Natural killer cell (primary cell): ENCODE results near the gene LRG1. TPM values are rescaled to one million over a fixed set of nuclear protein-coding genes. Genes with fewer than 3 reads are reported as not detected.
A peak's percentile ranks its signal among the peaks of the same experiment; 100 is the strongest.

Experiments
- ATAC-seq, 3 donors: fragments of 150-1000 bp in 2 of 3; fragments of 200-7000 bp in 1 of 3; cut with Tn5 transposase; 1 replicate in 1 of 3; 2 replicates in 2 of 3; pipeline ENCODE4 v1.10.0; 2021; ENCODE audit warnings: mild to moderate bottlenecking in 2 of 3, moderate library complexity in 2 of 3
- DNase-seq, 2 donors: peaks; one replicate each; pipeline versions ENCODE4 v3.0.0 to v3.0.0-alpha.2; 2013 to 2021; ENCODE audit warnings: mixed read lengths in 1 of 2
- H3K27ac ChIP-seq: one replicate; pipeline ENCODE4 v1.5.1; 2013; ENCODE audit warnings: mild to moderate bottlenecking, low read length
- H3K27me3 ChIP-seq: one replicate; pipeline ENCODE4 v1.6.1; 2013; ENCODE audit warnings: low read length; ENCODE audit not compliant: control insufficient read depth, insufficient read depth
- H3K36me3 ChIP-seq: one replicate; pipeline ENCODE4 v1.6.1; 2013; ENCODE audit warnings: low read length; ENCODE audit not compliant: control insufficient read depth, insufficient read depth
- H3K4me1 ChIP-seq: one replicate; pipeline ENCODE4 v1.6.1; 2013; ENCODE audit warnings: low read length; ENCODE audit not compliant: control insufficient read depth, insufficient read depth
- H3K4me3 ChIP-seq: one replicate; pipeline ENCODE4 v1.5.1; 2013; ENCODE audit warnings: low read length
- H3K9me3 ChIP-seq: one replicate; pipeline ENCODE4 v1.6.1; 2013; ENCODE audit warnings: low read length; ENCODE audit not compliant: control insufficient read depth, insufficient read depth
- H3K27ac Mint-ChIP-seq, 2 donors: one replicate each; pipeline ENCODE4 v1.8.0; 2022; ENCODE audit warnings: mild to moderate bottlenecking in 2 of 2, mixed read lengths in 2 of 2, moderate library complexity in 1 of 2
- H3K27me3 Mint-ChIP-seq, 2 donors: one replicate each; pipeline ENCODE4 v1.8.0; 2022; ENCODE audit warnings: low read depth in 2 of 2, mixed read lengths in 2 of 2
- H3K36me3 Mint-ChIP-seq: one replicate; pipeline ENCODE4 v1.8.0; 2022; ENCODE audit warnings: mixed read lengths
- H3K4me1 Mint-ChIP-seq, 2 donors: one replicate each; pipeline ENCODE4 v1.8.0; 2022; ENCODE audit warnings: mixed read lengths in 2 of 2
- H3K4me3 Mint-ChIP-seq: one replicate; pipeline ENCODE4 v1.8.0; 2022; ENCODE audit warnings: mild to moderate bottlenecking, moderate library complexity, mixed read lengths
- H3K9me3 Mint-ChIP-seq, 2 donors: one replicate each; pipeline ENCODE4 v1.8.0; 2022; ENCODE audit warnings: mixed read lengths in 2 of 2
- CTCF ChIP-seq: fragments of 200-600 bp; IDR thresholded peaks from one replicate; pipeline ENCODE4 v1.8.0; 2022; ENCODE audit warnings: antibody characterized with exemption
- whole genome bisulfite sequencing: methylation state at CpG from one replicate; pipeline ENCODE4 v1.1.7; 2013; ENCODE audit warnings: missing lambda C conversion rate; ENCODE audit not compliant: insufficient coverage; 5-methylcytosine and 5-hydroxymethylcytosine counted together
- intact Hi-C: fragments of 100-400 bp; cut with micrococcal nuclease; formaldehyde crosslinking; loops from one replicate; pipeline ENCODE4 v1.14.2; 2022
- total RNA-seq, 4 donors: library from RNA; stranded (reverse); fragments of 120-200 nt in 1 of 4; gene quantifications; one replicate each; pipeline versions ENCODE4 v1.2.3 to v1.2.4, GENCODE V29; 2013 to 2022

The LRG1 gene
- total RNA-seq, 3 donors from 2014 or later (not counting 1 experiment from before 2014, with no cell fraction given), result 1.8 TPM; not detected in 2

DNA sequence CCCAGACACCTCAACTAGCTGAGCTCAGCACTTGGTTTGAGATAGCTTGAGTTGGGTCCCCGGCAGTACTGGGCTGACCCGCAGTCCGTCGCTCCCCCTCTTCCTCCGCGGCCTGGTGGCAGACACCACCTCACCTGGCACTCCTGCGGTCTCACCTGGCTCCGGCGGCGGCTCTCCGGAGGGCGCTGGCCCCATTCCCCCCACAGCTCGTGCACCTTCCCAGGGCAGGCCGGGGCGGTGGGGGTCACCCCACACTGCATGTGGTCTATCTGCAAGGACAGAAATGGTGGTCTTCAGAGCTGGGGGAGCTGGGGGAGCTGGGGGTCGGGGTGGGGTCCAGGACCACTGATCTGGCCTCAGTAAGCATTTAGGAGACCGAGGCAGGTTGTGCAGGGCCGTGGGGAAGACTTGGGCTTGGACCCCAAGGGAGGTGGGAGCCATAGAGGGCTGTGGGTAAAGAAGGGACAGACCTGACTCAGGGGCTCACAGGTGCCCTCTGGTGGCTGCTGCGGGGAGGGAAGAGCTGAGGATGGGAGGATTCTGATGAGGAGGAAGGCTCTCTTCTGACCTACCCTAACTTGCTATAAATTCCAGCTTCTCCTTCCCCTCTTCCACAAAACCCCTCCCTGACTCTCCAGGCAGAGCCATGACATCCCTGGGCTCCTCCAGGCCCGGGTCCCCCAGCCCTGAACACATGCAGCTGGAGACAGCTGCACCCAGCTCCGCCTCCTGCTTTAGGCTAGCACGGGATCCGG, 14.9 kb downstream of the LRG1 start:
- 76% methylated on average over 22 of the region's 23 CpGs for WGBS
- no peak overlapping the region for H3K27ac ChIP-seq
- no peaks in the 10 kb centered on the region for H3K9me3 ChIP-seq
- H3K27ac Mint-ChIP-seq, result no peak overlapping the region
- H3K4me1 Mint-ChIP-seq, result no peaks in the 10 kb centered on the region
- peaks cover 0 to 8% of the 10 kb centered on the region in 2 donors for H3K27me3 Mint-ChIP-seq
- TF ChIP-seq CTCF, result peak; percentile 61
- H3K9me3 Mint-ChIP-seq, result no peaks in the 10 kb centered on the region
- intact Hi-C loops, result loop anchor here (10.0 kb wide), 1 partner anchor 260 kb away; no protein-coding TSS in a partner anchor
- H3K4me1 ChIP-seq, result no peaks in the 10 kb centered on the region
- H3K27me3 ChIP-seq, result no peaks in the 10 kb centered on the region
- ATAC-seq (peak; percentile 62 to 83 (median 82)), DNase-seq (peak; percentile 56 to 76)
- H3K36me3 Mint-ChIP-seq, result no peaks in the 10 kb centered on the region
- H3K4me3 Mint-ChIP-seq, result no peak overlapping the region
- H3K36me3 ChIP-seq, result no peaks in the 10 kb centered on the region
- H3K4me3 ChIP-seq, result no peak overlapping the region

DNA sequence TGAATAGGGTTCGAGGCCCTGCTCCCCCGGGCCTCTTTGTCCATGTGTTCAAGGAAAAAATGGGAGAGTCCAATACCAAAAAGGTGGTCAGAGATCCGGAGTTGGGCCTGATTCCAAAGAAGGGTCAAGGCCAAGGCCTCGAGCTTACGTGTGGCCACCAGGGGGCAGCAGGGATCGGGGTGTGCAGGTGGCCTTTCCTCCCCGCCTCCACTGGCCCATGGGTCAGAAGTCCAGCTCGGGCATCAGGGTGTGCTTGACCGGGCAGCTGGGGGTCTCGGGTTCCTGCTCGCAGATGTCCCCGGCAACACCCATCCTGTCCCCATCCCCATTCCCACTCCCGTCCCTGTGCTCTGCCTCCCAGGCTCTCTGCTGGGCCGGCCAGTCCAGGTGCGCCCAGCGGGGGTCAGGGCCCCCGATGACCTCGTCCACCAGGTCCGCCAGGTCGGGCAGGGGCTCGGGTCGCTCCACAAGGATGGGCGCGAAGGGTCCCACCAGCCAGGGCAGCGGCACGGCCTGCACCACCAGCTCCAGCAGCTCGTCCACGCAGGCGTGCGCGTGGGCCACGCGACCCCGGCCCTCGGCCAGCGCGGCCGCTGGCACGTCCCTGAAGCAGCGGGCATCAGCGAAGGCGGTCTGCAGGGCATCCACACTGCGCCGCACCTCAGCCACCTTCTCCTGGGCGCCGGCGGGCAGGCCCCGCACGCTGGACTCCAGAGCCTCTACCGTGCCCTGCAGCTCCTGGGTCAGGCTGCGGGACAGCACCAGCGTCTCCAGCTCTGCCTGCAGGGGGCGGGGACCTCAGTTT, 16.3 kb downstream of the LRG1 start:
- intact Hi-C loops, result loop anchor here (10.0 kb wide), 1 partner anchor 259 kb away; no protein-coding TSS in a partner anchor
- Histone ChIP-seq H3K27me3 (no peaks in the 10 kb centered on the region), H3K4me1 (no peaks in the 10 kb centered on the region), H3K9me3 (no peaks in the 10 kb centered on the region), H3K4me3 (no peak overlapping the region), H3K36me3 (no peaks in the 10 kb centered on the region), H3K27ac (no peak overlapping the region)
- H3K4me1 Mint-ChIP-seq, result no peaks in the 10 kb centered on the region
- no peaks in the 10 kb centered on the region for H3K36me3 Mint-ChIP-seq
- TF ChIP-seq CTCF, result peak; percentile 48
- H3K27me3 Mint-ChIP-seq, result peaks cover 0 to 7% of the 10 kb centered on the region in 2 donors
- H3K9me3 Mint-ChIP-seq, result no peaks in the 10 kb centered on the region
- WGBS, result 78% methylated on average over 53 of the region's 53 CpGs
- DNase-seq (peak in 1 of 2 donors; percentile 49), ATAC-seq (peak in 1 of 3 donors; percentile 49)
- no peak overlapping the region for H3K4me3 Mint-ChIP-seq
- H3K27ac Mint-ChIP-seq, result no peak overlapping the region

DNA sequence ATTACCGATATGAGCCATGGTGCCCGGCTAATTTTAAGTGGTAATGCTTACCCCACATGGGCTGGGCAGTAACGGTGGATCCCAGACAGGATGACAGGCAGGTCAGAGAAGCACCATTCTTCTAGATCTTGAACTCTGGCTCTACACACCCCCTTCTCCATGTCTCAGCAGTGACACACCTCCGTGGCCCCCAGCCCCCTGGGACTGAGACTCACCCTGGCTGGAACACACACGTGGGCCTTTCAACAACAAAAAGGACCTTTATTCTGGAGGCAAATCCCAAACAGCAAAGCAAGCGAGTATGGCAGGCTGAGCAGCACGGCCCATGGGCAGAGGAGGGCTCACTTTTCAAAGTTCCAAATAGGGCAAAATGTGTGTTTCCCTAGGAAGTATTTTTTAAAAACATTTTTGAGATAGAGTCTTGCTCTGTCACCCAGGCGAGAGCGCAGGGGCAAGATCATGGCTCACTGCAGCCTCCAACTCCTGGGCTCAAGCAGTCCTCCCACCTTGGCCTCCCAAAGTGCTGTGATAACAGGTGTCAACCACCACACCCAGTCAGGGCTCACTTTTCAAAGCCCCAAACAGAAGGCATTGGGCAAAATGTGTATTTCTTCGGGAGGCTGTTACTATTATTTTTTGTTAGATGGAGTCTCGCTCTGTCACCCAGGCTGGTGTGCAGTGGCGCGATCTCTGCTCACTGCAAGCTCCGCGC, 17.4 kb downstream of the LRG1 start:
- 93% methylated on average over 14 of the region's 15 CpGs for WGBS
- TF ChIP-seq CTCF, result no peak
- Histone ChIP-seq H3K4me1 (no peaks in the 10 kb centered on the region), H3K27me3 (no peaks in the 10 kb centered on the region), H3K9me3 (no peaks in the 10 kb centered on the region), H3K27ac (no peak overlapping the region), H3K4me3 (no peak overlapping the region), H3K36me3 (no peaks in the 10 kb centered on the region)
- intact Hi-C loops, result loop anchor here (10.0 kb wide), 1 partner anchor 258 kb away; no protein-coding TSS in a partner anchor
- no peaks in the 10 kb centered on the region for H3K4me1 Mint-ChIP-seq
- H3K27ac Mint-ChIP-seq, result no peak overlapping the region
- ATAC-seq, result no peak
- H3K27me3 Mint-ChIP-seq, result peaks cover 0 to 8% of the 10 kb centered on the region in 2 donors
- no peaks in the 10 kb centered on the region for H3K9me3 Mint-ChIP-seq
- no peak for DNase-seq
- no peak overlapping the region for H3K4me3 Mint-ChIP-seq
- H3K36me3 Mint-ChIP-seq, result no peaks in the 10 kb centered on the region
